SK-N-MC (cell line): ENCODE data around the gene MRPS23.
A peak's percentile ranks its signal among the peaks of the same experiment; 100 is the strongest.

Experiments used
- DNase-seq: peaks from one replicate; pipeline ENCODE4 v3.0.0-alpha.2; 2011; ENCODE audit warnings: low read depth, low spot score
- H3K27ac ChIP-seq: fragments of 200-600 bp; sonication (generic); 2 replicates; pipeline ENCODE4 v1.5.1; 2016; ENCODE audit warnings: mixed run types
- H3K36me3 ChIP-seq: fragments of 200-600 bp; sonication (generic); 2 replicates; pipeline ENCODE4 v1.6.1; 2017; ENCODE audit warnings: antibody characterized with exemption, low read length, mixed read lengths; ENCODE audit not compliant: insufficient read depth
- H3K4me3 ChIP-seq: fragments of 200-600 bp; sonication (generic); 2 replicates; pipeline ENCODE4 v1.5.1; 2016
- H3K9ac ChIP-seq: fragments of 200-600 bp; sonication (generic); 2 replicates; pipeline ENCODE4 v1.8.0; 2017; ENCODE audit warnings: mixed run types, mixed read lengths; ENCODE audit not compliant: insufficient read length
- H3K9me3 ChIP-seq: fragments of 200-600 bp; sonication (generic); 2 replicates; pipeline ENCODE4 v1.6.1; 2017; ENCODE audit warnings: low read depth, mild to moderate bottlenecking, antibody characterized with exemption, low read length, moderate library complexity, mixed read lengths
- EZH2 ChIP-seq: fragments of 200-600 bp; sonication (generic); IDR thresholded peaks from one replicate; pipeline ENCODE4 v1.6.1; 2017; ENCODE audit warnings: antibody characterized with exemption
- FOXP2 ChIP-seq: optimal IDR thresholded peaks from 2 replicates; pipeline ENCODE3; 2011; ENCODE audit warnings: mild to moderate bottlenecking, moderate library complexity; ENCODE audit not compliant: insufficient read depth; ENCODE audit errors: extremely low read length, control extremely low read depth
- POLR2AphosphoS5 ChIP-seq: IDR thresholded peaks from 2 replicates; pipeline ENCODE4 v1.6.1; 2012; ENCODE audit warnings: mild to moderate bottlenecking, low read depth, low read length, borderline replicate concordance

The MRPS23 gene

DNA sequence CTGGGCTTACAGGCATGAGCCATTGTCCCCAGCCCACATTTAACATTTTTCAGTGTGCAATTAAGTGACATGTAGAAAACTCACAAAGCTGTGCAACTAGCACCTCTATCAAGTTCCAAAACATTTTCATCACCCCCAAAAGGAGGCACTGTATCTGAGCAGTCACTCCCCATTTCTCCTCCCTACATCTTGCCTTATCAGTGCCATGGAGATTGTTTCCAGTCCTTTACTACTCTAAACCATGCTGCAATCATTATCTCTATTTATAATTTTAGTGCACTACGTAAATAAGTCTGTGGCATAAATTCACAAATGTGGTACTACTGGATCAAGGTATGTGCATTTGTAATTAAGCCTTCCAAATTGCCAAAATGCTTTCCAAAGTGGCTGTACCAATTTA, 7.6 kb downstream of the MRPS23 start:
- DNase-seq: no peak
- no peak overlapping the region for H3K9ac ChIP-seq
- H3K27ac ChIP-seq: no peak overlapping the region
- no peak overlapping the region for H3K4me3 ChIP-seq
- peaks cover 54% of the 10 kb centered on the region for H3K36me3 ChIP-seq
- no peak for TF ChIP-seq EZH2
- TF ChIP-seq FOXP2: no peak
- no peak for TF ChIP-seq POLR2AphosphoS5
- H3K9me3 ChIP-seq: no peaks in the 10 kb centered on the region

DNA sequence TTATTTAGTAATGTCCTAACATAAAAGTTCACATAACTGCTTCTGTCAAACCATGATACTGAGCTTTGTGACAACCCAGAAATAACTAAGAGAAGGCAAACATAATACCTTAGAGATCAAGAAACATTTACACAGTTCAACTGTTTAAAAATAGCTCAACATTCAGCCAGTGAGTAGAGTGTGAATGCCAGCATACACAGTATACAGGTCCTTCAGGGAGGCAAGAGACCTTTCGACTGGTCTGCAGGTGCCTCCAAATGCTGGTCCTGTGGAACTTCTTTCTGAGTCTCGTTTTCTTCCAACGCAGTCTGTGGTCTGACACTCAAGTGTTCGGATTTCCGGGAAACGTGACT, 10.3 kb downstream of the MRPS23 start:
- no peak overlapping the region for H3K27ac ChIP-seq
- H3K9me3 ChIP-seq: no peaks in the 10 kb centered on the region
- peaks cover 47% of the 10 kb centered on the region for H3K36me3 ChIP-seq
- DNase-seq: no peak
- no peak for TF ChIP-seq POLR2AphosphoS5
- no peak for TF ChIP-seq FOXP2
- no peak for TF ChIP-seq EZH2
- H3K9ac ChIP-seq: no peak overlapping the region
- no peak overlapping the region for H3K4me3 ChIP-seq

DNA sequence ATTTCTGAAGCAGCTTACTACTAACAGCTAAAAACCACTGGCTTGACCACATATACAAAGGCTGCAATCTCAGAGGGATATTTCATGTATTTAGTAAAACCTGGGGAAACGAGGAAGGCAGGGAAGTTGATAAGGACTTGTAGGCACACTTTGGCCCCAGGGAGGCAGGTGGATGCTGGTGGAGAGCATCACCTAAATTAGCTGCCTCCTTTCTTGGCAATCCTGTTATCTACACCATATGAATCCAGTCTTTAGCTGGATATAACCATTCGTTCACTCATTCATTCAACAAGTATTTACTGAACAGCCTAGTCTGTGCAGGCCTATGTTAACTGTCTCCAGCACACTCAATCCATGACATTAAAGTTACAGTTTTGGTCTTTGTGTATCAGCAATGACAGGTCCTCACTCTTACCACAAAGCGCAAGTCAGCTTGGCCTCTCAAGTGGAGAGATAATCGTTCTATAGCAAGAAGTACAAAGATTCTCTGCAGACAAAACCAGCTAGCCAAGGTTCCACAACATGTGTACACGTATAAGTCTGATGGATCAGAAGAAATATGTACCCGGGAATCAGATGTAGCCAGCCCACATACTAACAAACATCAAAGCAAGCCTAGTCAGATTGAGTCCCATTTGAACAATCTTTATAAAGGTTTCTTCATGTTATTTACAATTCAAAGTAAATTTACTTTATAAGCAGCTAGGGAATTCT, 10.8 kb downstream of the MRPS23 start:
- H3K9me3 ChIP-seq: no peaks in the 10 kb centered on the region
- no peak for TF ChIP-seq POLR2AphosphoS5
- no peak for TF ChIP-seq FOXP2
- TF ChIP-seq EZH2: no peak
- no peak overlapping the region for H3K27ac ChIP-seq
- H3K36me3 ChIP-seq: peaks cover 47% of the 10 kb centered on the region
- no peak for DNase-seq
- H3K4me3 ChIP-seq: no peak overlapping the region
- no peak overlapping the region for H3K9ac ChIP-seq

DNA sequence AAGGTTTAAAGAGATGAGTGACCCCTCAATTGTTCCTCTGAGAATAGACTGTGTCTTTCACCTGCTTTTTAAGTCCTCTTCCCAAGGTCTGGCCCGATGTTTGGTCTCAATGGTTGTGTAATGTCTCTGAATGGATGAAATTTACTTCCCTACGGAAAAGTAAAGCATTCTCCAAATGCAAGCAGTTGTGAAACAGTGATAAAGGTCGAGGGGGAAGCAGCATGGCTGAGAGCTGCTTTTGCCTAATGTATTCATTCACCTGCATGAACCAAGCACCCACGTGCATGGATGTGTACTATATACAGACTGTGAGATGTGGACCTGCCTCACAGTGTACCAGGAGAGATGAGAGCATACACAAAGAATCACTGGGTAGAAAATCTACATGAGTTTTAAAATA, 11.4 kb downstream of the MRPS23 start:
- no peak overlapping the region for H3K27ac ChIP-seq
- H3K36me3 ChIP-seq: peaks cover 45% of the 10 kb centered on the region
- DNase-seq: no peak
- no peak overlapping the region for H3K9ac ChIP-seq
- TF ChIP-seq POLR2AphosphoS5: no peak
- TF ChIP-seq EZH2: no peak
- TF ChIP-seq FOXP2: no peak
- no peak overlapping the region for H3K4me3 ChIP-seq
- no peaks in the 10 kb centered on the region for H3K9me3 ChIP-seq

DNA sequence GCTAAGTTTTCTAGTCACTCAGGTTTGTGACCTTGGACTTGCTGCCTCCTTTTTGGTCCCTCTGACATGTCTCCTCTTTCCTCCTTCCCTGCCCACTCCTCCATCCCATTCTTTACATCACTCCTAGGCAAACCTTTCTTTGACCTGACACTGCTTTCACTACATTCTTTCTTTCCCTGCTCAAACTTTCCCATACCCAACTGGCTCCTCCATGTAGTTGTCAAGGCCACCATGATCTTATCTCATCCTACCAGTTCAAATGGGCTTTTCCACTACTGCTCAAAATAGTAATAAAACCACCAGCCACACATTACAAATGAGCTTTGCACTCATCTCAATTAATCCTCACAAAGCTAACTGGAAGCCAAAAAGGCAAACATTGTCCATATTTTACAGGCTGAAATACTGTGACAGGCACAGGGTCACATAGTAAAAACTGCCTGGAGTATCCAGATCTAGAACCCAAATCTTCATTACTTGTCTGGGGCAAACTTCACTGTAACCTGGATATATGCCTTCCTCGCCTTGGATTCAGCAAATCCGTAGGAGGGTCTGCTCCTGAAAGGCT, 14.4 kb downstream of the MRPS23 start:
- peaks cover 24% of the 10 kb centered on the region for H3K36me3 ChIP-seq
- TF ChIP-seq FOXP2 (no peak), EZH2 (no peak), POLR2AphosphoS5 (no peak)
- no peak overlapping the region for H3K9ac ChIP-seq
- no peak overlapping the region for H3K4me3 ChIP-seq
- H3K9me3 ChIP-seq: no peaks in the 10 kb centered on the region
- no peak overlapping the region for H3K27ac ChIP-seq
- no peak for DNase-seq

DNA sequence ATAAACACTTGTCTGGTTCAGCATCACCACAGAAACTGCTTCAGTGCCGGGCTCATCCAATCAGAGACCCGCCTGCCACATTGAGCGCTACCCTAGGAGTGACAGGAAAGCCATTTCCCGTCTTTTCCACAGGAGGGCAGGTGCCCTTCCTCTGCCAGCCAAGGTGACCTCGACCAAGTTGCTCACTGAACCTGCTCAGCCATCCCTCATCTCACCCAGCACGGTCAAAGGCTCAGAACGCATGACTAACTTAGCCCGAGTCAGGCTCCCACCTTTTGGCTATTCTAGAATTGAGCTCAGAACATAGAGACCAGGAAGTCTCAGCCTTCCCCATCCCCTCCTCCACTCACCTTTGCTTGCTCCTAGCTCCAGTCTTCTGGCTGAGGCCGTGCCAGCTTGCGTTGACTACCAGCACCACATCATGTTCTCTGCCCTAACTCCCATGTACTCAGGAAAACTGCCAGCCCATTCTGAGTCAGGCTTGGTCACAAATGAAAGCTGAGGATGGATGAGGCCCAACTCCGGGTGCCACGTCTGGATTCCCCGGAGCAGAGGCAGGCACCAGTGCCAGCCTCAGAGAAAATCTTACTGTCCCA, 15.6 kb downstream of the MRPS23 start:
- H3K4me3 ChIP-seq: no peak overlapping the region
- no peak for DNase-seq
- H3K36me3 ChIP-seq: peaks cover 13% of the 10 kb centered on the region
- no peak for TF ChIP-seq POLR2AphosphoS5
- TF ChIP-seq EZH2: no peak
- TF ChIP-seq FOXP2: no peak
- H3K9me3 ChIP-seq: no peaks in the 10 kb centered on the region
- H3K9ac ChIP-seq: no peak overlapping the region
- H3K27ac ChIP-seq: no peak overlapping the region

DNA sequence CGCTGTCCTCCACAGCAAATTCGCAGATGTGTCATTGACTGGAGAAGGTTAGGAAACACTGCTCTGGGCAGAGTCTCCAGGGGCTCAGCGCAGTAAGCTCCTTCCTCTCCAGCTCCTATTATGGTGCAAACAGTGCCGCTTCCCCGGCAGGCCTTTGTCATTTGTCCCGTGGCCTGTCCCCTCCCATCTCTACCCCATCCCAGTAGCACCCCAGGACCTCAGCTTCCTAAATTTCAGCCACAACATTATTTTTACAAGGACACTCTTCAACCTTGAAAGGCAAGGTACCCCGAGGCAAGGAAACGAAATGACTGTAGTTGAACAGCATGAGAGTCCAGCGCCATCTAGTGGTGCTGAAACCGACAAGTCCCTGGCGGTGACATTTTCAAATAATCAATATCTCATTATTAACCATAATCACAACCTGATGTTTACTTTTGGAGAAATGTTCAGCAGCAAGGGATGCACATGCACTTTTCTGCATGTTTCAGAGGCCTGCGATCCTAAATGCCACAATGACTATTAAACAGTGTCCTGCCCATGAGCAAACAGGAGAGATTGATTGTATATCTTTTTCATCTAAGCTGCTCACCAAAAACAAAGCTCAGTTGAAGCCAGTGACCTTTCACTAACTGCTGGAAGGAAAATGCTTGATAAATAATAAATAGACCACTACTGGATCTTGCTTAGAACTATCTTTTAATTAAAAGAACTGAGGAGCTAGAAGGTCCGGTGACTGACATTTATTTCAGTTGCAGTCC, 16.5 kb downstream of the MRPS23 start:
- peak overlapping the region; percentile 60 for H3K4me3 ChIP-seq
- DNase-seq: no peak
- H3K9ac ChIP-seq: no peak overlapping the region
- TF ChIP-seq FOXP2: no peak
- TF ChIP-seq EZH2: no peak
- no peak for TF ChIP-seq POLR2AphosphoS5
- H3K36me3 ChIP-seq: peaks cover 4% of the 10 kb centered on the region
- H3K9me3 ChIP-seq: no peaks in the 10 kb centered on the region
- H3K27ac ChIP-seq: no peak overlapping the region
